Muscle of back (tissue), 13 donors: ENCODE data around the gene B3GNT7. TPM values are rescaled to one million over a fixed set of nuclear protein-coding genes. Genes with fewer than 3 reads are reported as not detected.
"Not testable (repeated sequence)": the region's sequence is repeated elsewhere in the genome, so short reads cannot be mapped to it uniquely, and the experiment has no call there.

ENCODE experiments used
- DNase-seq, 3 donors: peaks; one replicate each; pipeline versions ENCODE4 v3.0.0 to v3.0.0-alpha.2; 2013
- long read RNA-seq, 9 donors: transcript quantifications; one replicate each; lab custom pipeline, GENCODE V29; 2026
- polyA plus RNA-seq, 10 donors: library from polyadenylated mRNA; unstranded; fragments of 120-200 nt; gene quantifications; one replicate each; pipeline ENCODE4 v1.2.1, GENCODE V29; 2013; ENCODE audit not compliant: insufficient read length in 10 of 10

Gene B3GNT7
- under 1 TPM; 0.39 to 0.93 (median 0.61) TPM for polyA plus RNA-seq
- long read RNA-seq, donor 1, partial matches to known transcripts = 0 of 1 reads
- long read RNA-seq, donor 1, other reads (novel, unspliced or antisense) = 0 of 1 reads
- long read RNA-seq, donor 2 = 0 reads
- long read RNA-seq, donor 3 = 0 reads
- long read RNA-seq, donor 4 = 0 reads
- long read RNA-seq, donor 5 = 0 reads
- long read RNA-seq, donor 6 = 0 reads
- long read RNA-seq, donor 7 = 0 reads
- long read RNA-seq, donor 8 = 0 reads
- long read RNA-seq, donor 9 = 0 reads

DNA sequence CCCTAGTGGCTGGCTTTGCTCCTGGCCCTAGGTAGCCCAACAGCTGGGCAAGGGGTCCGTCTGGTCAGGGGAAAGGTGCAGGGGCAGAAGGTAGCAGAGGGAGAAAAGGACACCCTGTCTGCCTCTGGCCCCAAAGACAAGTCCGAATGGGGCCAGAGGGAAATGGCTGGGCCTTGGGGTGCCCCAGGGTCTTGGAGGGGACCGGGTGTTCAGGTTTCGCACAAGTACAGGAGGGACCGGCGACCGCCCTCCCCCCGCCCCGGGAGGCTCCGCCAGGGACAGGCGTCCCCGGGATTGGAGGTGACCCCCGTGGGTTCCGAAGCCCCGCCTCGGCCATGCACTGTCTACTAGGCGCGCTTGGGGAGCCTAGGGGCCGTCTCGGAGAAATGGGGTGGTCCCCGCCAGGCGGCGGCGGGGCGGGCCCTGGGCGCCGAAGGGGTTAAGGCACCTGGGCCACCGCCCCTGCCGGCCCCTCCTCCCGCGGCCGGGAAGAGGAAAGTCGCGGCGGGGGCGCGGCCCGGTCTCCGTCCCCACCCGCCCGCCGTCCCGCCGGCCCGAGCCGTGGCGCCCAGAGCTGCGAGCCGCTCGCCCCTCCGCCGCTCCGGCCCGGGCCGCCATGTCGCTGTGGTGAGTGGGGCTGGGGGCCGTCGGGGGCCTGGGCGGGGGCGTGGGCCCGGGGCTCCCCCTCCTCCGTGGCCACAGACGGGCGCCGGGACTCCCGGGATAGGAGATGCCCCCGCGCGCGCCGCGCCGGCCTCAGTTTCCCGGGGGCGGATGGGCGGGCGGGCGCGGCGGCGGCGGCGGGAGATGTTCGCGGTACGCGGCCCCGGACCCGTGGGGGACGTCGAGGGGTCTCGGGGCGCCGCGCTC is at the start of gene B3GNT7:
Gene B3GNT7, plus strand, starts transcription at position 523 of the 870 bp plus-strand sequence. Its CDS starts 94 bp downstream, at position 617.
- no peak for DNase-seq

- no peak for DNase-seq
These were observed 48.4 kb upstream of the B3GNT7 start for GRCh38 chr2:231347081-231347480.

DNA sequence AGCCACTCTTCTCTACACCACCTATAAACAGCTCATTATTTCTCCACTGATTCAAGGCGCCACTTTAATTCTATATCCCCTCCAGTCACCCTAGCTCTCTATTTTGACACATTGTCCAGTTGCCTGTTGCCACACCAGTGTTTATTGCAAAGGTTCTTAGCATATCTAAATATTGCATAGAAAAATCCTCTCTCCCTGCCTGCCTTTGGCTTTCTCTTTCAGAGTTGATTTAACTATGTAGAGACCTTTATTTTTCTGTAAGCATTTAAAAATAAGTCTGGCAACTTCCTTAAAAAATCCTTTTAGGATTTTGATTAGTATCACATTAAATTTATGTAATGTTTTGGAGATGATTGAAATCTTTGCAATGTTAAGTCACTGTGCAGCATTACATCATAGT is 47.9 kb upstream of the B3GNT7 start:
- no peak for DNase-seq

- no peak for DNase-seq
These were observed 47.3 kb upstream of the B3GNT7 start for GRCh38 chr2:231348173-231348572.

GRCh38 chr2:231348704-231349373 is 46.7 kb upstream of the B3GNT7 start:
- DNase-seq = no peak

GRCh38 chr2:231349374-231349735 is 46.2 kb upstream of the B3GNT7 start:
- not testable (repeated sequence) for DNase-seq

DNA sequence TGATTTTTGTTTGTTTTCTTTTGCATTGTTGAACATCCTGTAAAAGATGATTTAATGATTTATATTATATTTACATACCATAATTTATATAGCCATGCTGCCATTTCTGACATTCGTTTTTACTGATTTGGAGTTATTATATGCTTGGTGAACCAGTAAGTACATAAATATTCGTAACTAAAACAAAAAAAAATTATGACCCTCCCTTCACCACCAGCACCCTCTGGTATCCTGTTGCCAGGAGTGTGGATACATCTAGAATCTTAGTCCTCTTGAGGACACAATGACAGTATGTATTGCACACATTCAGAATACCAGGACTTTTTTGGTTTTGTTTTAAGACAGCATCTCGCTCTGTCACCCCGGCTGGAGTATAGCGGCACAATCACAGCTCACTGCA is 43.9 kb upstream of the B3GNT7 start:
- no peak for DNase-seq

- DNase-seq = no peak
These were observed 42.0 kb upstream of the B3GNT7 start for GRCh38 chr2:231353469-231353868.

GRCh38 chr2:231355508-231356465 is 39.7 kb upstream of the B3GNT7 start:
- peak in 1 of 3 donors; percentile 34 for DNase-seq

DNA sequence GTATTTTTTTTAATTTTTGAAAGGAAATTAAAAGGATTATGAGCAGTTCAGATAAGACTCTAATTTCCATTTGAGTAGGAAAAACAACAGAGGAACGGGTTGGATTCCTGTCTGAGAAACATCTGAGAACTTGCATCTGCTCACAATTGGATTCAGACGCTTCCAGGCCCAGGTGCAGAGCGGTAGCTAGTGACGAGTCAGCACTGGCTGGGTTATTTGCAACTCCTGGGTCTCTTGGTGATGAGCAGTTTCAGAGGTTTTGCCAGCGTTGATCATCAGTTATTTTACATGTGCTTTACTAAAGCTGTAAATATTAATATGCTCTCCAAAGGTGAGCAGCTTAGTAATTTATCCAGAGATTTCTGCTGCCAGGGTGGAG is 39.1 kb upstream of the B3GNT7 start:
- DNase-seq = peak in 1 of 3 donors; percentile 48

- DNase-seq = no peak
These were observed 38.5 kb upstream of the B3GNT7 start for GRCh38 chr2:231357048-231357447.

DNA sequence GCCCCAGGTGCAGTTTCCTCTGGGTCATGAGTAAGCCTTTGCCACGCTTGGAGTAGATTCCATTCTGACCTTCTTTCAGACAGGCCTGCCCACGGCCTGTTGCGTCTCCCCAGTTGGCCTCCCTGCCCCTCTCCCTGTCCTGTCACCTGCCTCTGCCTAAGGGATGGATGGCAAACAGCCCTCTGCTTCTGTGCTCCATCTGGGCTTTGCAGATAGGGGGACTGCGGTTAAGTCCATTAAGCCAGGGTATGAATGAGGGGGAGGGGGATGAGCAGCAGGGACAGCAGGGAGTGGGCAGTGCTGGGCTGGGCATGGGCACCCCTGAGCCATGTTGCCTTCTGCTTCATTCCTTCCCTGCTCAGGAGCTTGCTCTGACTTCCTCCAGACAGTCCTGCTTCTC is 37.6 kb upstream of the B3GNT7 start:
- DNase-seq = no peak

DNA sequence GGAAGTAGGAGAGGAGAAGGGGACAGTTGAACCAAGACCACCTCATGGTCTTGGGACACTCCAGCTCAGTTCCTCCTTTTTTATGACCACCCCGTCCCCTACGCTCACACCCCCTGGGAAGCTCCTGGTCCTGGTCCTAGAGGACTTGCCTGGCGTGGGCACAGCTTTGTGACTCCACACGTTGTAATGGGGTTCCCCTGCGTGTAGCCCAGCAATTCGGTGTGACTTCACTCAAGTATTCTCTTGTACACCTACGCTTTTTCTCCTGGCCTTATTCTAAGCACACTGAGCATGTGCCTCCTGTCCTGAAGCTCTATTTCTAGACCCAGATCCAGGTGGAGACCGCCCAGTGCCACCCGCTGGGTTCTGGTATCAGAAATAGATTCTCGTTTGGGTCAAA is 36.1 kb upstream of the B3GNT7 start:
- DNase-seq = no peak

DNA sequence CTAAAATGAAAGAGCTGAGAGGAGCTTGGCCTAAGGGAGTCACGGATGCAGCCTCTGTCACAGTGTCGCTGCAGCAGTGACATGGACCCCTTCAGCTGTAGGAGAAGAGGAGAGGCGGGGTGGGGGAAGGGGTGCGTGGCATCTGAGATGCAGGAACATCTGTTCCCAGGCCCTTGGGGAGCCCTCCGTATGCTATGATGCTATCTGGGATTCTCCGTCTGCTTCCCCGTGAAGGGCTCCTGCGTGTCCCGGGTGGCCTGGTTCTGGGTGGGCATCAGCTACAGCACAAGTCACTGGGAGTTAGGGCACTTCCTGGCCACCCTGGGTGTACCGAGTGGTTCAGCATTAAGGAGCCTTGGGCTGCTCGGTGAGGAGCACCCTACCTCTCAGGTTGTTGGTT is 35.6 kb upstream of the B3GNT7 start:
- DNase-seq = no peak

DNA sequence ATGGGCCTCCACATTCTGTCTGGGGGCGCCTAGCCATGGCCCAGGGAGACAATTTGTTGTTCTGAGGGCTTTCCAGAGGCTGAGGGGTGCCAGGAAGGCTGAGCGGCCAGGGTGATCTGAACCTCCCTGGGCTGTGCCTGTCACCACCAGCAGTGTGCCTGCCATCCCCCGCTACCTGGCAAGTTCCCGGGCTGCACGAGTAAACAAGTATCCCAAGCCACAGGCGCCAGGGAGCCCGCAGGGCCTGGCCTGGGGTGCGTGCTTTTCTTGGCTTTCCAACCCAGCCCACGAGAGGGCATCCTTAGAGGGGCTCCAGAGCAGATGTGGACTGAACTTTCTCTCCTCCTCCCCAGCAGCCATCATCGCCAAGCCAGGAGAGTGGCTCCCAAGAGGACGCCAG is 35.1 kb upstream of the B3GNT7 start:
- DNase-seq = no peak

DNA sequence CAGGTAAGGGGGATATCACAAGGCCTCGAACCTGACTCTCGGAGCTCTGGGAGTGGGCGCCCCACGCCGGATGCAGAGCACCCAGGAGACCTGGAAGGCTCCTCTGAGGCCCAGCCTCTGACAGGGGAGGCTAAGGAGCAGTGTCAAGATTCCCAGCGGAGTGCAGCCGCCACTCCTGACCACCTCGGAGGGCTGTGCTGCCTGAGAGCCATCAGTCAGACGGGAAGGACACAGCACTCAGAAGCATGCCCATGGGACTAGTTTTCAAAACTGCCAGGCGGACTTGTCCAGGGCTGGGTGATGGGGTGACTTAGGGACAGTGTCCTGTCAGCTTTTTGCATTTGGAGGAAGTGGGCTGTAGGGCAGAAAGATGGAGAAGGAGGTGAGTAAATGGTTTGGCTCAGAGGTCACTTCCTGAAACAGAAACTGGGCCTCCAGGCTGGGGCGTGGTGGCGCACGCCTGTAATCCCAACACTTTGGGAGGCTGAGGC is 34.6 kb upstream of the B3GNT7 start:
- DNase-seq = no peak

- no peak for DNase-seq
These were observed 33.6 kb upstream of the B3GNT7 start for GRCh38 chr2:231361701-231362554.

- DNase-seq = no peak
These were observed 32.8 kb upstream of the B3GNT7 start for GRCh38 chr2:231362555-231363184.

GRCh38 chr2:231364061-231364460 is 31.4 kb upstream of the B3GNT7 start:
- no peak for DNase-seq
